ENCODE data around the gene STX1A.

GRCh38 chr7:73668886-73669230 lies 50.6 kb downstream of the STX1A start:
- TF ChIP-seq POLR2A (IDR thresholded peaks at IDR 0.05), result no peak
- TF ChIP-seq CTCF (IDR thresholded peaks at IDR 0.05), result no peak
